Type B pancreatic cell (in vitro differentiated cells): ENCODE measurements around the gene FOSB. TPM values are rescaled to one million over a fixed set of nuclear protein-coding genes. Genes with fewer than 3 reads are reported as not detected.

Source experiments
- DNase-seq: peaks from one replicate; pipeline ENCODE4 v3.0.0; 2021; ENCODE audit warnings: mixed read lengths; ENCODE audit not compliant: unreplicated experiment; ENCODE audit errors: extremely low spot score
- H3K27ac Mint-ChIP-seq: 2 replicates; pipeline ENCODE4 v1.8.0; 2021; ENCODE audit warnings: mild to moderate bottlenecking, mixed read lengths
- H3K27me3 Mint-ChIP-seq: 2 replicates; pipeline ENCODE4 v1.8.0; 2021; ENCODE audit warnings: mixed read lengths
- H3K36me3 Mint-ChIP-seq: 2 replicates; pipeline ENCODE4 v1.8.0; 2021; ENCODE audit warnings: mixed read lengths
- H3K4me1 Mint-ChIP-seq: one replicate; pipeline ENCODE4 v1.8.0; 2021; ENCODE audit warnings: mixed read lengths; ENCODE audit not compliant: unreplicated experiment
- H3K4me3 Mint-ChIP-seq: 2 replicates; pipeline ENCODE4 v1.8.0; 2021; ENCODE audit warnings: mild to moderate bottlenecking, mixed read lengths
- H3K9me3 Mint-ChIP-seq: 2 replicates; pipeline ENCODE4 v1.8.0; 2021; ENCODE audit warnings: mixed read lengths
- CTCF ChIP-seq: fragments of 200-600 bp; sonication (generic); conservative IDR thresholded peaks from 2 replicates; pipeline ENCODE4 v1.5.0; 2021; ENCODE audit warnings: antibody characterized with exemption, mild to moderate bottlenecking
- total RNA-seq: library from RNA; stranded (reverse); gene quantifications from 2 replicates; pipeline ENCODE4 v1.2.1, GENCODE V29; 2021; ENCODE audit warnings: low replicate concordance

FOSB gene
- total RNA-seq, 1 donor from 2014 or later: 28.4 TPM

- Mint-ChIP-seq H3K4me1 (peaks cover 13% of the 10 kb centered on the region), H3K36me3 (peaks cover 4% of the 10 kb centered on the region), H3K4me3 (peak overlapping the region; percentile 61), H3K27me3 (peaks cover 77% of the 10 kb centered on the region), H3K27ac (peak overlapping the region; percentile 79), H3K9me3 (no peaks in the 10 kb centered on the region)
- no peak for DNase-seq
- no peak for TF ChIP-seq CTCF
These were observed 7.9 kb downstream of the FOSB start for GRCh38 chr19:45475537-45476291.

GRCh38 chr19:45476304-45476703, 8.5 kb downstream of the FOSB start:
- Mint-ChIP-seq H3K4me3 (peak overlapping the region; percentile 48), H3K27ac (peak overlapping the region; percentile 79), H3K4me1 (peaks cover 13% of the 10 kb centered on the region), H3K27me3 (peaks cover 73% of the 10 kb centered on the region), H3K9me3 (no peaks in the 10 kb centered on the region), H3K36me3 (peaks cover 4% of the 10 kb centered on the region)
- no peak for DNase-seq
- no peak for TF ChIP-seq CTCF

- DNase-seq: no peak
- H3K27me3 Mint-ChIP-seq: peaks cover 64% of the 10 kb centered on the region
- peaks cover 13% of the 10 kb centered on the region for H3K4me1 Mint-ChIP-seq
- peak overlapping the region; percentile 79 for H3K27ac Mint-ChIP-seq
- H3K4me3 Mint-ChIP-seq: peak overlapping the region; percentile 79
- peaks cover 4% of the 10 kb centered on the region for H3K36me3 Mint-ChIP-seq
- no peaks in the 10 kb centered on the region for H3K9me3 Mint-ChIP-seq
- TF ChIP-seq CTCF: no peak
These were observed 9.4 kb downstream of the FOSB start for GRCh38 chr19:45477186-45477585.

- H3K36me3 Mint-ChIP-seq: peaks cover under 1% of the 10 kb centered on the region
- H3K4me1 Mint-ChIP-seq: peaks cover 7% of the 10 kb centered on the region
- H3K27ac Mint-ChIP-seq: peak overlapping the region; percentile 99
- peak overlapping the region; percentile 91 for H3K4me3 Mint-ChIP-seq
- no peak for TF ChIP-seq CTCF
- H3K27me3 Mint-ChIP-seq: peaks cover 57% of the 10 kb centered on the region
- DNase-seq: no peak
- H3K9me3 Mint-ChIP-seq: no peaks in the 10 kb centered on the region
These were observed 10.1 kb downstream of the FOSB start for GRCh38 chr19:45477713-45478453.

- peak; percentile 86 for DNase-seq
- Mint-ChIP-seq H3K36me3 (no peaks in the 10 kb centered on the region), H3K9me3 (no peaks in the 10 kb centered on the region), H3K4me3 (peak overlapping the region; percentile 91), H3K4me1 (peaks cover 6% of the 10 kb centered on the region), H3K27ac (peak overlapping the region; percentile 99), H3K27me3 (peaks cover 50% of the 10 kb centered on the region)
- TF ChIP-seq CTCF: peak; percentile 98
These were observed 10.8 kb downstream of the FOSB start for GRCh38 chr19:45478454-45479238.
